HFF-Myc (cell line): ENCODE results near the gene PIN1.

Experiments
- DNase-seq: peaks from one replicate; pipeline ENCODE4 v3.0.0-alpha.2; 2011; ENCODE audit warnings: low read depth; ENCODE audit errors: extremely low read depth
- H3K4me3 ChIP-seq: replicated peaks from 2 replicates; pipeline ENCODE4 v1.5.1; 2011; ENCODE audit warnings: low read depth, mild to moderate bottlenecking, control low read depth, low read length
- TF ChIP-seq, protein P1 (sequence below): IDR thresholded peaks from 2 replicates; pipeline ENCODE4 v1.5.1; 2012; ENCODE audit warnings: mild to moderate bottlenecking, low read depth, low read length, control low read depth; ENCODE audit errors: missing control alignments

The PIN1 gene

DNA sequence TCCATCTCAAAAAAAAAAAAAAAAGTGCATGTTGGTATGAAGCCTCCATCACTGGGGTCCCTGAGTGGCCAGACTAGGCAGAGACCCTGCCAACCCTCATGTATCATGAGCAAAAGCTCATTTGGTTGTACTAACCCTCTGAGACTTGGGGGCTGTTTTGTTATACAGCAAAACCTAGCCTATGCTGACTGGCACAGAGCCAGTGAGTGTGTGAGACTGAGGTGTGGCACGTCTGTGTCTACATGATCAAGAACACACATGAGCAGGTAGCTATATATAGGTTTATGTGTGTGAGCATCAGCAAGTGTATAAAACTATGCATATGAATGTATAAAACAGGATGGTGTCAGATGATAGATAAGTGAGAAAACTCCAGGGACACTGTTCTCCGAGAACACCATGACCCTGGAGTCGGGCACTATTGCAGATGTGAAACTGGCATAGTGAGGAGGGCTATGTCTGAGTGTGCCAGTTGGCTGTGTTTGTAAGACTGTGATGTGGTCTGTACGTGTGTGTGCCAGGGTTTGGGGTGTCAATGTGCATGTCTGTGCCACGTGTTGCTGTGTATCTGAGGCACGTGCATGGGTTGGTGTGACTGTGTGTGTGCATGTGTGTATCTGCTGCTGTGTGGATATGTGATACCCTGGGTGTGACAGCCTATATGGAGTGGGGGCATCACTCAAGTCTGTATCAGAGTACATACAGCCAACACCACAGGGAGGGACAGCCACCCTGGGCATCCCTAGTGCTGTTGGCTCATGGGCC lies 56.7 kb downstream of the PIN1 start:
- TF ChIP-seq, protein P1, sequence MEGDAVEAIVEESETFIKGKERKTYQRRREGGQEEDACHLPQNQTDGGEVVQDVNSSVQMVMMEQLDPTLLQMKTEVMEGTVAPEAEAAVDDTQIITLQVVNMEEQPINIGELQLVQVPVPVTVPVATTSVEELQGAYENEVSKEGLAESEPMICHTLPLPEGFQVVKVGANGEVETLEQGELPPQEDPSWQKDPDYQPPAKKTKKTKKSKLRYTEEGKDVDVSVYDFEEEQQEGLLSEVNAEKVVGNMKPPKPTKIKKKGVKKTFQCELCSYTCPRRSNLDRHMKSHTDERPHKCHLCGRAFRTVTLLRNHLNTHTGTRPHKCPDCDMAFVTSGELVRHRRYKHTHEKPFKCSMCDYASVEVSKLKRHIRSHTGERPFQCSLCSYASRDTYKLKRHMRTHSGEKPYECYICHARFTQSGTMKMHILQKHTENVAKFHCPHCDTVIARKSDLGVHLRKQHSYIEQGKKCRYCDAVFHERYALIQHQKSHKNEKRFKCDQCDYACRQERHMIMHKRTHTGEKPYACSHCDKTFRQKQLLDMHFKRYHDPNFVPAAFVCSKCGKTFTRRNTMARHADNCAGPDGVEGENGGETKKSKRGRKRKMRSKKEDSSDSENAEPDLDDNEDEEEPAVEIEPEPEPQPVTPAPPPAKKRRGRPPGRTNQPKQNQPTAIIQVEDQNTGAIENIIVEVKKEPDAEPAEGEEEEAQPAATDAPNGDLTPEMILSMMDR: no peak
- no peak overlapping the region for H3K4me3 ChIP-seq
- no peak for DNase-seq
